OCI-LY7 (cell line): ENCODE results near the gene FBXL14. TPM values are rescaled to one million over a fixed set of nuclear protein-coding genes. Genes with fewer than 3 reads are reported as not detected.

Experiments used
- BruUV-seq: library from RNA; stranded (reverse); fragments of 400-500 nt; replicated peaks from 2 replicates; lab custom pipeline; 2021; lab: Mats Ljungman, UMichigan
- CTCF ChIA-PET: fragments of 300-600 bp; sonication (Branson Sonifier 250); formaldehyde crosslinking; loops from one replicate; lab custom pipeline; 2022; ENCODE audit warnings: antibody characterized with exemption; ENCODE audit not compliant: unreplicated experiment; lab: Charles Lee
- POLR2A ChIA-PET: fragments of 300-600 bp; sonication (Branson Sonifier 250); formaldehyde crosslinking; loops from one replicate; lab custom pipeline; 2022; ENCODE audit warnings: antibody characterized with exemption; lab: Charles Lee
- DNase-seq: peaks from one replicate; pipeline ENCODE4 v3.0.0-alpha.2; 2015; ENCODE audit warnings: low spot score
- H2AFZ ChIP-seq: fragments of 200-600 bp; sonication (generic), shearing (Covaris generic); 2 replicates; pipeline ENCODE4 v1.6.1; 2014; ENCODE audit warnings: mild to moderate bottlenecking, antibody characterized with exemption, low read length, moderate library complexity
- H3K27ac ChIP-seq: fragments of 200-600 bp; sonication (generic); 2 replicates; pipeline ENCODE4 v1.5.1; 2014; ENCODE audit warnings: mixed run types, low read depth, mild to moderate bottlenecking, moderate library complexity, low read length, inconsistent platforms; ENCODE audit not compliant: poor library complexity, severe bottlenecking
- H3K36me3 ChIP-seq: fragments of 200-600 bp; sonication (generic); 2 replicates; pipeline ENCODE4 v1.6.1; 2014; ENCODE audit warnings: mild to moderate bottlenecking, antibody characterized with exemption, low read length, moderate library complexity, mixed read lengths; ENCODE audit not compliant: insufficient read depth
- H3K4me1 ChIP-seq: fragments of 200-600 bp; sonication (generic); 2 replicates; pipeline ENCODE4 v1.5.1; 2014; ENCODE audit warnings: mild to moderate bottlenecking, low read length; ENCODE audit not compliant: insufficient read depth, poor library complexity, severe bottlenecking
- H3K4me2 ChIP-seq: fragments of 200-600 bp; sonication (generic); 2 replicates; pipeline ENCODE4 v1.6.1; 2014; ENCODE audit warnings: mild to moderate bottlenecking, low read length
- H3K4me3 ChIP-seq: fragments of 200-600 bp; sonication (generic); 2 replicates; pipeline ENCODE4 v1.5.1; 2014; ENCODE audit warnings: mild to moderate bottlenecking, low read depth, low read length; ENCODE audit not compliant: poor library complexity, severe bottlenecking
- H3K79me2 ChIP-seq: fragments of 200-600 bp; sonication (generic); 2 replicates; pipeline ENCODE4 v1.6.1; 2016; ENCODE audit warnings: low read depth, mild to moderate bottlenecking, low read length, moderate library complexity, mixed read lengths; ENCODE audit not compliant: insufficient read depth
- H3K9me2 ChIP-seq: fragments of 200-600 bp; sonication (generic); 2 replicates; pipeline ENCODE4 v1.6.1; 2016; ENCODE audit warnings: mild to moderate bottlenecking, low read length, mixed read lengths; ENCODE audit not compliant: insufficient read depth
- H3K9me3 ChIP-seq: fragments of 200-600 bp; sonication (generic); 2 replicates; pipeline ENCODE4 v1.6.1; 2014; ENCODE audit warnings: mild to moderate bottlenecking, mixed run types, low read length, mixed read lengths
- H4K20me1 ChIP-seq: fragments of 200-600 bp; sonication (generic); 2 replicates; pipeline ENCODE4 v1.6.1; 2014; ENCODE audit warnings: mild to moderate bottlenecking, antibody characterized with exemption, low read length, moderate library complexity, mixed read lengths; ENCODE audit not compliant: insufficient read depth
- EZH2phosphoT487 ChIP-seq: fragments of 200-600 bp; sonication (generic); IDR thresholded peaks from 2 replicates; pipeline ENCODE4 v1.6.1; 2018; ENCODE audit warnings: low read depth, borderline replicate concordance, mild to moderate bottlenecking, mixed run types, antibody characterized with exemption, low read length, moderate library complexity, mixed read lengths
- intact Hi-C: fragments of 100-400 bp; cut with micrococcal nuclease; formaldehyde crosslinking; loops from one replicate; pipeline ENCODE4 v1.10.0; 2022; ENCODE audit not compliant: unreplicated experiment
- total RNA-seq, 2 experiments: library from RNA; depleted of rRNA in 1 of 2; stranded (reverse); fragments of >200 nt in 1 of 2; shearing (Covaris generic) in 1 of 2; gene quantifications; 2 replicates each; pipeline ENCODE4 v1.2.3, GENCODE V29; 2014 to 2022
- TF ChIP-seq, protein P1 (sequence below): fragments of 200-600 bp; sonication (generic); conservative IDR thresholded peaks from 2 replicates; pipeline ENCODE4 v1.5.1; 2014; ENCODE audit warnings: mild to moderate bottlenecking, antibody characterized with exemption, low read length, moderate library complexity, mixed read lengths

Gene FBXL14
- total RNA-seq, 2 experiments from 2014 or later = 33.4 to 45.5 TPM

GRCh38 chr12:1573960-1574864 lies 20.2 kb downstream of the FBXL14 start:
- no peaks in the 10 kb centered on the region for H3K9me2 ChIP-seq
- ChIA-PET POLR2A (interaction anchor here (0.5 to 1.4 kb wide), 4 partner anchors 12 to 628 kb away, joined by 3 to 9 read pairs (median 4); no protein-coding TSS in a partner anchor), CTCF (no interaction called here)
- no peaks in the 10 kb centered on the region for H3K36me3 ChIP-seq
- H2AFZ ChIP-seq = no peak overlapping the region
- H3K4me1 ChIP-seq = no peaks in the 10 kb centered on the region
- no peaks in the 10 kb centered on the region for H4K20me1 ChIP-seq
- no TSS peak for BruUV-seq
- intact Hi-C loops = no loop called here
- DNase-seq = no peak
- no peak overlapping the region for H3K27ac ChIP-seq
- H3K79me2 ChIP-seq = no peaks in the 10 kb centered on the region
- no peak overlapping the region for H3K4me2 ChIP-seq
- H3K9me3 ChIP-seq = no peaks in the 10 kb centered on the region
- no peak overlapping the region for H3K4me3 ChIP-seq
- no peak for TF ChIP-seq EZH2phosphoT487
- TF ChIP-seq, protein P1, sequence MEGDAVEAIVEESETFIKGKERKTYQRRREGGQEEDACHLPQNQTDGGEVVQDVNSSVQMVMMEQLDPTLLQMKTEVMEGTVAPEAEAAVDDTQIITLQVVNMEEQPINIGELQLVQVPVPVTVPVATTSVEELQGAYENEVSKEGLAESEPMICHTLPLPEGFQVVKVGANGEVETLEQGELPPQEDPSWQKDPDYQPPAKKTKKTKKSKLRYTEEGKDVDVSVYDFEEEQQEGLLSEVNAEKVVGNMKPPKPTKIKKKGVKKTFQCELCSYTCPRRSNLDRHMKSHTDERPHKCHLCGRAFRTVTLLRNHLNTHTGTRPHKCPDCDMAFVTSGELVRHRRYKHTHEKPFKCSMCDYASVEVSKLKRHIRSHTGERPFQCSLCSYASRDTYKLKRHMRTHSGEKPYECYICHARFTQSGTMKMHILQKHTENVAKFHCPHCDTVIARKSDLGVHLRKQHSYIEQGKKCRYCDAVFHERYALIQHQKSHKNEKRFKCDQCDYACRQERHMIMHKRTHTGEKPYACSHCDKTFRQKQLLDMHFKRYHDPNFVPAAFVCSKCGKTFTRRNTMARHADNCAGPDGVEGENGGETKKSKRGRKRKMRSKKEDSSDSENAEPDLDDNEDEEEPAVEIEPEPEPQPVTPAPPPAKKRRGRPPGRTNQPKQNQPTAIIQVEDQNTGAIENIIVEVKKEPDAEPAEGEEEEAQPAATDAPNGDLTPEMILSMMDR = no peak

GRCh38 chr12:1572731-1573130 lies 21.6 kb downstream of the FBXL14 start:
- no peaks in the 10 kb centered on the region for H3K36me3 ChIP-seq
- BruUV-seq = no TSS peak
- no peaks in the 10 kb centered on the region for H3K9me3 ChIP-seq
- no peak overlapping the region for H3K4me3 ChIP-seq
- H3K4me1 ChIP-seq = no peaks in the 10 kb centered on the region
- H3K27ac ChIP-seq = no peak overlapping the region
- POLR2A ChIA-PET = interaction anchor here (0.6 kb wide), 2 partner anchors 15 to 88 kb away, joined by 3 read pairs; no protein-coding TSS in a partner anchor
- no peaks in the 10 kb centered on the region for H3K79me2 ChIP-seq
- CTCF ChIA-PET = no interaction called here
- TF ChIP-seq, protein P1 = no peak
- no peak for TF ChIP-seq EZH2phosphoT487
- H2AFZ ChIP-seq = no peak overlapping the region
- DNase-seq = no peak
- no peak overlapping the region for H3K4me2 ChIP-seq
- no peaks in the 10 kb centered on the region for H3K9me2 ChIP-seq
- intact Hi-C loops = no loop called here
- H4K20me1 ChIP-seq = no peaks in the 10 kb centered on the region

- intact Hi-C loops = no loop called here
- Histone ChIP-seq H2AFZ (no peak overlapping the region), H3K4me1 (peaks cover under 1% of the 10 kb centered on the region), H3K9me3 (no peaks in the 10 kb centered on the region), H3K4me3 (no peak overlapping the region), H4K20me1 (no peaks in the 10 kb centered on the region), H3K4me2 (no peak overlapping the region), H3K9me2 (no peaks in the 10 kb centered on the region), H3K79me2 (no peaks in the 10 kb centered on the region), H3K36me3 (no peaks in the 10 kb centered on the region), H3K27ac (no peak overlapping the region)
- TF ChIP-seq EZH2phosphoT487 = no peak
- TF ChIP-seq, protein P1 = no peak
- CTCF ChIA-PET = no interaction called here
- DNase-seq = no peak
- POLR2A ChIA-PET = no interaction called here
- no TSS peak for BruUV-seq
These were observed 26.5 kb downstream of the FBXL14 start for GRCh38 chr12:1567852-1568251.
